ENCODE data around the gene DOCK11.

- TF ChIP-seq, protein P1, sequence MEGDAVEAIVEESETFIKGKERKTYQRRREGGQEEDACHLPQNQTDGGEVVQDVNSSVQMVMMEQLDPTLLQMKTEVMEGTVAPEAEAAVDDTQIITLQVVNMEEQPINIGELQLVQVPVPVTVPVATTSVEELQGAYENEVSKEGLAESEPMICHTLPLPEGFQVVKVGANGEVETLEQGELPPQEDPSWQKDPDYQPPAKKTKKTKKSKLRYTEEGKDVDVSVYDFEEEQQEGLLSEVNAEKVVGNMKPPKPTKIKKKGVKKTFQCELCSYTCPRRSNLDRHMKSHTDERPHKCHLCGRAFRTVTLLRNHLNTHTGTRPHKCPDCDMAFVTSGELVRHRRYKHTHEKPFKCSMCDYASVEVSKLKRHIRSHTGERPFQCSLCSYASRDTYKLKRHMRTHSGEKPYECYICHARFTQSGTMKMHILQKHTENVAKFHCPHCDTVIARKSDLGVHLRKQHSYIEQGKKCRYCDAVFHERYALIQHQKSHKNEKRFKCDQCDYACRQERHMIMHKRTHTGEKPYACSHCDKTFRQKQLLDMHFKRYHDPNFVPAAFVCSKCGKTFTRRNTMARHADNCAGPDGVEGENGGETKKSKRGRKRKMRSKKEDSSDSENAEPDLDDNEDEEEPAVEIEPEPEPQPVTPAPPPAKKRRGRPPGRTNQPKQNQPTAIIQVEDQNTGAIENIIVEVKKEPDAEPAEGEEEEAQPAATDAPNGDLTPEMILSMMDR (conservative IDR thresholded peaks at IDR 0.05; ENCODE audit: low read depth, low read length), result no peak
- no peak for TF ChIP-seq EZH2 (IDR thresholded peaks at IDR 0.05; ENCODE audit: borderline replicate concordance, low read depth, low read length, poor library complexity, severe bottlenecking)
Observed at GRCh38 chrX:118523920-118524319, 28.3 kb downstream of the DOCK11 start.
